GM19438 (cell line): Measurements from ENCODE around the gene ADCYAP1.

Experiments
- ATAC-seq: cut with Tn5 transposase; IDR thresholded peaks from one replicate; pipeline ENCODE4 v1.9.1; 2021; ENCODE audit warnings: low read depth; ENCODE audit not compliant: unreplicated experiment

Gene ADCYAP1

GRCh38 chr18:957829-958228 is 53.2 kb downstream of the ADCYAP1 start:
- ATAC-seq, result no peak

DNA sequence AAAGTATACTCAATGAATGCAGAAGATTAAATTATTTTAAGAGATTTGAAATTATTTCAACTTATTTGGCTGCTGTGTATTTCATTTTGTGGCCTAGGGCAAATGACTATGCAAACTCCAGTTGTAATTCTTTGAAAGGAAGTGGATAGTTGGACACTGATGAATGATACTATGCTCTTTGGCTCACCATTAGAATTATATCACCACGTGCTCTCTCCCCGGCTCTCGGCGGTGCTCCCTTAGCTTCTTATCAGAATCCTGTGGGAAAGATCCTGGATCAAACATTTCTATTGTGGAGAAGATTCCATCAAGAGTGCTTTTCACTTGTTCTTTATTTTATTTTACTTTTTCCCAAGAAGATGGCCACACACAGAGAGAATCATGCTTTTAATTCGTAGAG is 55.2 kb downstream of the ADCYAP1 start:
- ATAC-seq, result no peak
